DMS53 treated with DMSO at 0.1 percent for 48 hours (cell line): ENCODE measurements around the gene PLEKHA7.

Source experiments
- DNase-seq: peaks from one replicate; lab custom pipeline; 2025; ENCODE audit not compliant: unreplicated experiment; lab: John Stamatoyannopoulos, UW

Gene PLEKHA7

GRCh38 chr11:16791191-16791961 is 222.8 kb downstream of the PLEKHA7 start:
- DNase-seq: no peak

- DNase-seq: no peak
Measured at GRCh38 chr11:16790486-16791190, 223.6 kb downstream of the PLEKHA7 start.

GRCh38 chr11:16789560-16790485 is 224.4 kb downstream of the PLEKHA7 start:
- no peak for DNase-seq

- DNase-seq: no peak
Measured at GRCh38 chr11:16789063-16789420, 225.2 kb downstream of the PLEKHA7 start.

- DNase-seq: peak; percentile 43
Measured at GRCh38 chr11:16788141-16789062, 225.8 kb downstream of the PLEKHA7 start.

GRCh38 chr11:16787035-16787742 is 227.0 kb downstream of the PLEKHA7 start:
- DNase-seq: no peak

GRCh38 chr11:16786131-16786530 is 228.1 kb downstream of the PLEKHA7 start:
- no peak for DNase-seq

DNA sequence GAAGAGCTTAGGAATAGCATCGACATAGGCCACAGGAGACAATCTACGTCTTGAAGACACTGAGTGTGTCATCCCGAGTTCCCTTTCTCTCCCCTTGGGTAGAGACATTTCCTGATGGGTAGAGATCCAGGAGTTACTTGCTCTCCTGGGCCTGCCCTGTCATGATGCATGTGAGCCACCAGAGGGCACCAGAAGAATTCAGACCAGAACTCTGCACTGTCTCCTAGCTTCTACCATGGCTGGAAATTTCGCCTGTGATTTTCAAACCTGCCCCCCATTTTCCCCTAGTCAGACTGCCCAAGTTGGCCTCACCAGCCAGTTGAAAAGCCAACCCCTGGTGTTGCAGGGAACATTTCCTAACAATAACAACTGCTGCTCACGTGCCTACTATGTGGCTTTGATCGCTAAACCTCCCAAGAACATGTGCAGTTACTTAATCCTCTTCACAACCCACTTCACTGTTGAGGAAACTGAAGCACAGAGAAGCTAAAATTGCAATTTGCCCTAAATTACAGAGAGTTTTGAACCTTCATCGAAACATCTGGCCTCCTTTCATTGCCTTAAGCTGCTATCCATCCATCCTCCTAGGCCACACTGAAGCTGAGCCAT is 228.6 kb downstream of the PLEKHA7 start:
- peak; percentile 54 for DNase-seq

GRCh38 chr11:16784666-16785065 is 229.5 kb downstream of the PLEKHA7 start:
- DNase-seq: no peak

DNA sequence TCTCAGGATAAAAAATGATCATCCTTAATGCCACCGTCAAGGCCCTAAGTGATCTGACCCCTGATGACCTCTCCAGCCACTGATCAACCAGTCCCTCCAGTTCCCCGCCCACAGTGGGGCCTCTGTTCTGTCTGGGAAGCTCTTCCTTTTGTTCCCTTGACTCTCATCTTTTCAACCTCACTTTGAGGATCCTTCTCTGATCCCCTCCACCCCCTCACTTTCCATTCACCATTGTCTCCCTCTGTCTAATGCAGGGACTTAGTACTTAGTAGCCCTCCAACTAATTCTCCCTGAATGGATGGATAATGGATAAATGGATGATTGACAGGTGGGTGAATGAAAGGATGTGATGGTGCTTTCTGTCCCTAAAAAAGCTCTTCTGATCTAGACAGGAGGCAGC is 230.1 kb downstream of the PLEKHA7 start:
- DNase-seq: no peak

GRCh38 chr11:16783321-16783801 is 230.9 kb downstream of the PLEKHA7 start:
- DNase-seq: no peak

DNA sequence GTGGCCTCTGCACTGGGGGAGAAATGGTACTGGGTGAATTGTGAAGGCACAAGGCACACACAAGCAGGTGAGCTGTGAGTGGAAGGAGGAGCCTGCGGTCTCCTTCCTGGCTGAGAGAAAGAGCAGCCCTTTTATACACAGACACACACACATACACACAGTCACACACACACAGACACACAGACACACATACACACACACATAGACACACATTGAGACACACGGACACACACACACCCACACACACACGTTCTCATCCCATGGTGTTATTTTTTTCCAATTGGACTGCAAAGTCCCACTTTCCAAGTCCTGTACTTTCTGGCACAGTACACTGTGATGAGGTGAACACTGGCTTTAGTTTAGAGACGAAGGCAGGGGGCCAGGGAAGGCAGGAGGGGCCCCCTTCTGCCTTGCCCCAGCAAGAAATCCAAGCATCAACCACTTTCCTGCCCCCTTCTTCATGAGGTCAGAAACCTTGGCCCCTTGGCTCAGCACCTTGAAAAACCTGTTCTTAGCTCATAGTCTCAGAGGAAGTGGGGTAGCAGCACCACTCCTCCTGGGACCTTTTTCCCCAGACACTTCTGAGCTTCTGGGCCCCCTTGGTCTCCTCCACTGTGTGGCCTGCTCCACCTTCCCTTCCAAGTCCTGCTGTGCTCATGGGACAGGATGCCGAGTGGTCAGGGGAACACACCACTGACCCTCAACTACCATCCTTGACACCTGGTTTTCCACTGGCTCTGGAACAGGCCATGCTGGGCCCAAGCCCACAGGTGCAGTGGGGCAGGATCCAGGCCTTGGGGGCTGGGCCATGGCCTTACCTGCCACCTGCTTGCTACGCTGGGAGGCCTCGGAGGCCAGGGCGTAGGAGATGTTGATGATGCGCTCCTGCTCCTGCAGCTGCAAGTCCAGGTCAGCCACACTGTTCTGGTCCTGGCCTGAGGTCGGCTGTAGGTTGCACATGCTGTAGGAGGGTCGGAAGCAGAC is 232.0 kb downstream of the PLEKHA7 start:
- DNase-seq: no peak

GRCh38 chr11:16780698-16781550 is 233.3 kb downstream of the PLEKHA7 start:
- no peak for DNase-seq

GRCh38 chr11:16780146-16780545 is 234.1 kb downstream of the PLEKHA7 start:
- DNase-seq: no peak

DNA sequence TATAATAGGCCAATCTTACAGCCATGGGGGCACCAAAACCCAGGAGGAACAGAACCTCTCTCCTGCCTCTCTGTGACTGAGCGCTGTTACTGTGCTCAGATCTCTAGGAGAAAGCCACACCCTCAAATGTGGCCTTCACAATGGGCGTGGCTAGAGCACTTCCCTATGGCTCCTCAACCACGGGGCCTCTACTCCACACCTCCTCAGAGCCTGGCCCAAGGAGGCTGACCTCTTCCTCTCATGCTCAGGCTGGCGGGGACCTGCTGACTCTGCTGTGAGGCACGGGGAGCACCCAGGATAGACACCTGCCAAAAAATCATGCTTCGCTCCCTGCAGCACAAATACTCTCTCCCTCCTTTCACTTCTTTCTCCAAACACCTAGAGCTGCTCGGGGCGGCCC is 234.8 kb downstream of the PLEKHA7 start:
- no peak for DNase-seq

DNA sequence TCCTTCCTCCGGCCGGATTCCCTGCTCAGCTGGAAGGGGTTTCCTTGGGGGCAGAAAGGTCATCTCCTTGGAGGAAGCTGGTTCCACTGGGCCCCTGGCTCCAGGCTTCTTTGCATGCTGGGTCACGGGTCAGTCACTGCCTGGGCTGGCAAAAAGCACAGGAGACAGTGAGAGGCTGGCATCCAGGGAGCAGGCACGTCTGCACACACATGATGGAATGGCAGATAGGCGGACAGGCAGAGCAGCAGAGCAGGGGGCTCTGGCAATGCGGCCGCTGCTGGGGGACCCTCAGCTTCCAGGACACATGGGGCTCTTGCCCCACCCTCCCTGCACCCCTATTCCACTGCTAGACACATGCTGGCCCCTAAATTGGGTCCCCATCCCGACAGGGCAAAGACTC is 235.3 kb downstream of the PLEKHA7 start:
- DNase-seq: no peak

DNA sequence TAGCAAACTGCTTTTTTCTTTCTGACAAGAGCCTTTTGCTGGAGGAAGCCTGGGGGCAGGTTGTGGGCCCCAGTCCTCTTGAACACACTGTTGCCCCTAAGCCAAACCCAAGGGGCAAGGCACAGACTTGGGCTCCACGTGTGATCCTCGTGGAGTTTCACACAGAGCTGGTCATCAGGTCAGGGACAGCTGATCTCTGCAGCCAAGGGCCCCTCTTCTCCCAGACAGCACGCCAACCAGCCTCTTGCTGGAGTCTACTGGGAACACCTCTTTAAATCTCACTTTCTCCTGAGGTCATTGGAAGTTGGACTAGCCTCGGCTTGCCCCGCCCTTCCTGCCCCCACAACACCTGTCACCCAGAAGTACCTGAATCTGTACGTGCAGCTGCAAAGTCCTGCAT is 235.9 kb downstream of the PLEKHA7 start:
- no peak for DNase-seq
